AG04449 (cell line): ENCODE results near the gene MT1F.

Source experiments
- CTCF ChIA-PET: fragments of 350-600 bp; formaldehyde crosslinking; extraction: SDS; loops from one replicate; lab custom pipeline; 2021; ENCODE audit warnings: antibody characterized with exemption; lab: Yijun Ruan, JAX
- POLR2A ChIA-PET: fragments of 400-600, 350-600 bp; formaldehyde crosslinking; extraction: SDS; loops from one replicate; lab custom pipeline; 2020; ENCODE audit warnings: antibody characterized with exemption, inconsistent platforms; lab: Yijun Ruan, JAX
- DNase-seq: peaks from one replicate; pipeline ENCODE4 v3.0.0-alpha.2; 2010; ENCODE audit warnings: low read depth, low spot score
- H3K4me3 ChIP-seq: 2 replicates; pipeline ENCODE4 v1.5.1; 2011; ENCODE audit warnings: low read depth, mild to moderate bottlenecking, control low read depth, low read length
- TF ChIP-seq, protein P1 (sequence below): IDR thresholded peaks from one replicate; pipeline ENCODE4 v1.5.1; 2011; ENCODE audit warnings: mild to moderate bottlenecking, moderate library complexity, low read length, control low read depth, inconsistent platforms; ENCODE audit not compliant: insufficient read depth; ENCODE audit errors: missing control alignments

The MT1F gene

DNA sequence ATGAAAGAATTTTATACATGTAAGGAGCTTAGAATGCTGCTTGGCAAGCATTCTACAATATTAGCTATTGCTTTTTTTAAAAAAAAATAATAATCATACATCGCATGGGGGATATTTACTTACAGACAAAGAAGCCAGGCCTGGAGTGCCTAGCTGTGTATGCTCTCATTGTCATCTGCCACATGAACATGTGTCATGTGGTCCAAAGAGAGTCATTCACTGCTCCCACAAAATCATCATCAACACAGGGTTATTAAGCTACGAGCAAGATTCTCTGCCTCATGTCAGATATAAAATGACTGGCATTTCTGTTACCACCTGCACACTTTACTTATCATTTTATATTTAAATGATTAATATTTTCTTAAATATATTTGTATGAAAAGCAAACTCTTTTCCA is 34.1 kb upstream of the MT1F start:
- DNase-seq, result no peak
- TF ChIP-seq, protein P1, sequence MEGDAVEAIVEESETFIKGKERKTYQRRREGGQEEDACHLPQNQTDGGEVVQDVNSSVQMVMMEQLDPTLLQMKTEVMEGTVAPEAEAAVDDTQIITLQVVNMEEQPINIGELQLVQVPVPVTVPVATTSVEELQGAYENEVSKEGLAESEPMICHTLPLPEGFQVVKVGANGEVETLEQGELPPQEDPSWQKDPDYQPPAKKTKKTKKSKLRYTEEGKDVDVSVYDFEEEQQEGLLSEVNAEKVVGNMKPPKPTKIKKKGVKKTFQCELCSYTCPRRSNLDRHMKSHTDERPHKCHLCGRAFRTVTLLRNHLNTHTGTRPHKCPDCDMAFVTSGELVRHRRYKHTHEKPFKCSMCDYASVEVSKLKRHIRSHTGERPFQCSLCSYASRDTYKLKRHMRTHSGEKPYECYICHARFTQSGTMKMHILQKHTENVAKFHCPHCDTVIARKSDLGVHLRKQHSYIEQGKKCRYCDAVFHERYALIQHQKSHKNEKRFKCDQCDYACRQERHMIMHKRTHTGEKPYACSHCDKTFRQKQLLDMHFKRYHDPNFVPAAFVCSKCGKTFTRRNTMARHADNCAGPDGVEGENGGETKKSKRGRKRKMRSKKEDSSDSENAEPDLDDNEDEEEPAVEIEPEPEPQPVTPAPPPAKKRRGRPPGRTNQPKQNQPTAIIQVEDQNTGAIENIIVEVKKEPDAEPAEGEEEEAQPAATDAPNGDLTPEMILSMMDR, result no peak
- POLR2A ChIA-PET, result interaction anchor here (9.0 kb wide), 1 partner anchor 13 kb away, joined by 263 read pairs; the partner anchor contains the start of gene MT2A
- CTCF ChIA-PET, result interaction anchor here (0.6 to 1.8 kb wide), 5 partner anchors 11 to 110 kb away, joined by 3 to 11 read pairs (median 4); partner anchors contain the start of gene MT2A
- no peak overlapping the region for H3K4me3 ChIP-seq

DNA sequence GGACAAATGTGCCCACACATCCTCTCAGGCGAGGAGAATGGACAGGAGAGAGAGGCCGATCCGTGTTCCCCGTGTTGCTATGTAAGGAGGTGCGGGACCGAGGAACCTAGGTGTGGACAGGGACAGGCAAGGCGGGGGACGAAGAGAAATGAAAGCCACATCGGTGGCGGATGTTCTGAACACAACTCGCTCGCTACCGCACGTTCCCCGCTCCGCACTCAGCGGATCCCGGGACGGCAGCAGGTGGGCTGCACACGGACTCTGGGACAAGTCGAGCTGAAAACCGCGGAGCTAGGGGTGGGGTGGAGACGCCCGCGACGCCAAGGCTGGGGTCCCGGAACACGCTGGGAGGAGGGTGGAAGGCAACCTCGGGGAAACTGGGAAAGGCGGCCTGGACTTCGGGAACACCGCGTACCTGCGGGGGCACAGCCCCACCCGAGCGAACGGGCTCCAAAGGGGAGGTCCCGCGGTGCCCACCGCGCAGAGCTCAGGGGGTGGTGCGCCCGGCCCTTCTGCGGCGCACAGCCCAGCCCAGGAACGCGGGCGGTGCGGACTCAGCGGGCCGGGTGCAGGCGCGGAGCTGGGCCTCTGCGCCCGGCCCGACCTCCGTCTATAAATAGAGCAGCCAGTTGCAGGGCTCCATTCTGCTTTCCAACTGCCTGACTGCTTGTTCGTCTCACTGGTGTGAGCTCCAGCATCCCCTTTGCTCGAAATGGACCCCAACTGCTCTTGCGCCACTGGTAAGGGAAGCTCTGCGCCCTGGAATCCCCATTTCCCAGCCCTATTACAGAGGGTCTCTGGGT is 32.4 kb upstream of the MT1F start, which contains the start of gene MT1E:
Gene MT1E, plus strand, starts transcription at position 642 of the 803 bp plus-strand sequence. Its CDS starts 71 bp downstream, at position 713.
- H3K4me3 ChIP-seq, result peak within 1 kb of the TSS; percentile 84
- TF ChIP-seq, protein P1, result no peak
- ChIA-PET POLR2A (interaction anchor here (0.6 to 9.0 kb wide), 15 partner anchors 11 to 461 kb away, joined by 3 to 263 read pairs (median 5); partner anchors contain the start of genes BBS2, MT1X and MT2A), CTCF (interaction anchor here (1.0 to 2.1 kb wide), 5 partner anchors 9 to 111 kb away, joined by 3 to 8 read pairs (median 3); no protein-coding TSS in a partner anchor)
- no peak for DNase-seq

DNA sequence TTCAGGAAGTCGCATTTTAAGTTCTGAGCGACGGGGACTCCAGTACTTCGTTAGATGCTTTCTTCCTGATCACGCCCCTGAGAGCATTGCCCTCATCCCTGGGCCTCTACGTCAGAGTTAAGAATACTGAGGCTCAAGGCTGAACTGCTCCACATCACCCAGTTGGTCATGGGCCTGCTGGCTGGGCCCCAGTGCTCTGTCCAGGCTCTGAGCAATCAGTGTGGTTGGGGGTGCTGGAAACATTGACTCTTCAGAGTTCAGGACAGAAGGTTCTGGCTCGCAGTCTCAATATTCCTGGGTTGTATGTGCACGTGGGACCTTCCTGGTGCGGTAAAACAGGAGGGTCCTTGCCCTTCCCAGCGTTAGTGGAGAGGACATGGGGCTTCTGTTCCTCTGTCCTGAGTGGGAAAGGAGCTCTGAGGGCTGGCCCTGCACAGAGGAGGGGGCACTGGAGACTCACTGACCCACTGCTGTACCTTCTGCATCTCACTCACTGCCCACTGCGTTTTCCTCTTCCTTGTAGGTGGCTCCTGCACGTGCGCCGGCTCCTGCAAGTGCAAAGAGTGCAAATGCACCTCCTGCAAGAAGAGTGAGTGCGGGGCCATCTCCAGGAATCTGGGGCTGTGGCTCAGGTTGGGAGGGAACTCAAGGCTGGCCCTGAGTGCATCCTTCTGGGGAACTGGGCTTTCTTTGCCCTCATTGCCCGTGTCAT is 31.7 kb upstream of the MT1F start:
- DNase-seq, result no peak
- peak overlapping the region; percentile 84 for H3K4me3 ChIP-seq
- ChIA-PET POLR2A (interaction anchor here (0.6 to 9.0 kb wide), 15 partner anchors 10 to 112 kb away, joined by 3 to 263 read pairs (median 5); partner anchors contain the start of genes BBS2, MT1X and MT2A), CTCF (interaction anchor here (1.0 to 2.1 kb wide), 5 partner anchors 10 to 112 kb away, joined by 3 to 8 read pairs (median 3); no protein-coding TSS in a partner anchor)
- TF ChIP-seq, protein P1, result no peak

DNA sequence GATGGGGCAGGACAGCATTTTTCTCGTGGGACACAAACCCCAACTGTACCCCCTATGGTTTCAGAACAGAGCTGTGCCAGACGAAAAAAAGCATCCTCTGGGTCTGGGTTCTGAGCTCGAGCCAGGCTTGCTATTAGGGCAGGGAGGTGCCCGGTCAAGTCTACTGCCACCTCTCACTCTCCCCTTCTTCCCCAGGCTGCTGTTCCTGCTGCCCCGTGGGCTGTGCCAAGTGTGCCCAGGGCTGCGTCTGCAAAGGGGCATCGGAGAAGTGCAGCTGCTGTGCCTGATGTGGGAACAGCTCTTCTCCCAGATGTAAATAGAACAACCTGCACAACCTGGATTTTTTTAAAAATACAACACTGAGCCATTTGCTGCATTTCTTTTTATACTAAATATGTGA is 31.1 kb upstream of the MT1F start:
- ChIA-PET CTCF (interaction anchor here (0.7 to 2.1 kb wide), 3 partner anchors 16 to 1334 kb away, joined by 3 to 8 read pairs (median 3); no protein-coding TSS in a partner anchor), POLR2A (interaction anchor here (1.0 to 9.0 kb wide), 7 partner anchors 10 to 103 kb away, joined by 3 to 263 read pairs (median 5); partner anchors contain the start of genes MT1X and MT2A)

DNA sequence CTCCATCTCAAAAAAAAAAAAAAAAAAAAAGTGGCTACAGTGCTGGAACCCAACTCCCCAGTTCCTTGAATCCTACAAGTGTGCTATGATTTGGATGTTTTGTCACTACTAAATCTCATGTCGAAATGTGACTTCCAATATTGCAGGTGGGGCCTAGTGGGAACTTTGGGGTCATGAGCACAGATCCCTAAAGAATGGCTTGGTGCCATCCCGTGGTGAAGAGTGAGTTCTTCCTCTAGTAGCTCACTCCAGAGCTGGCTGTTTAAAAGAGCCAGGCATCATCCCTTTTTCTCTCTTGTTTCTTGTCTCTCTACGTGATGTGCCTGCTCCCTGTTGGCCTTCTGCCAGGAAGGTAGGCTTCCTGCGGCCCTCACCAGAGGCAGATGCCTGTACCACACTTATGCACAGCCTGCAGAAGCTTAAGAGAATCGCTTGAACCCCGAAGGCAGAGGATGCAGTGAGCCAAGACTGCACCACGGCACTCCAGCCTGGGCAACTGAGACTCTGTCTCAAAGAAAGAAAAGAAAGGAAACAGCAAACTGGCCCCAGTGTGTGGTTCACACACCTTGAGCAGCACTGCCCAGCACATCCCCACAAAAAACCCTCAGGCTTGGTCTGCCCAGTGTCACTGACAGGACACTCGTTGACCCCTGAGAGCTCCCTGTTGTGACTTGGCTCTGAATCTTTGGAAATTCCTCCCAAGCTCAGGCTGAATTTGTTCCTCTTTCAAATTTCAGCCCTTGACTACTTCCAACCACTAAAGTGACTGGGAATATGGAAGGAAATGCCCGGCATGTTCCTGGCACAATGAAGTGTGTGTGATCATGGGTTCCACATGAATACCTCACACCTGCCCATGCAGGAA is 29.0 kb upstream of the MT1F start:
- no peak for DNase-seq
- ChIA-PET CTCF (interaction anchor here (1.4 to 1.5 kb wide), 2 partner anchors 15 to 28 kb away, joined by 4 read pairs; no protein-coding TSS in a partner anchor), POLR2A (interaction anchor here (9.0 kb wide), 1 partner anchor 19 kb away, joined by 263 read pairs; the partner anchor contains the start of gene MT2A)
- no peak overlapping the region for H3K4me3 ChIP-seq
- TF ChIP-seq, protein P1, result no peak

More for the DNA sequence above, 31.1 kb upstream of the MT1F start:
- no peak for DNase-seq
- TF ChIP-seq, protein P1, result no peak
- H3K4me3 ChIP-seq, result peak overlapping the region; percentile 84
